Mesenteric fat pad (tissue), 1 donor: ENCODE measurements around the gene TAS2R43. TPM values are rescaled to one million over a fixed set of nuclear protein-coding genes. Genes with fewer than 3 reads are reported as not detected.
"Not testable (repeated sequence)": the region's sequence is repeated elsewhere in the genome, so short reads cannot be mapped to it uniquely, and the experiment has no call there.

Experiments used
- DNase-seq: peaks from one replicate; pipeline ENCODE4 v3.0.0-alpha.2; 2020; ENCODE audit warnings: low spot score
- long read RNA-seq: library from polyadenylated mRNA; unstranded; transcript quantifications from one replicate; pipeline ENCODE4 v2.0.0, GENCODE V29; 2020
- total RNA-seq: library from RNA; stranded (reverse); fragmentation: NEBNext Ultra II Directional; extraction: Animal tissue kit (Norgen Biotek cat#: 25700); gene quantifications from one replicate; pipeline ENCODE4 v1.2.1, GENCODE V29; 2021
- donor health status: DM: yes; HTN: yes; CAD: no.

Gene TAS2R43
- total RNA-seq = not detected
- long read RNA-seq = 0 reads

GRCh38 chr12:11092128-11092527 is at the start of gene TAS2R43:
TAS2R43 (minus strand) TSS chr12:11092313; CDS start chr12:11092229, 84 bp downstream.
- no peak for DNase-seq

- no peak for DNase-seq
Observed at GRCh38 chr12:11136075-11136474, 44.0 kb upstream of the TAS2R43 start.

GRCh38 chr12:11134305-11134704 is 42.2 kb upstream of the TAS2R43 start, which contains the start of gene TAS2R30:
TAS2R30 (minus strand) TSS chr12:11134644; CDS start chr12:11134244, 400 bp downstream.
- no peak for DNase-seq

- DNase-seq = no peak
Observed at GRCh38 chr12:11133816-11134215, 41.7 kb upstream of the TAS2R43 start.

- no peak for DNase-seq
Observed at GRCh38 chr12:11133162-11133561, 41.0 kb upstream of the TAS2R43 start.

GRCh38 chr12:11130999-11131398 is 38.9 kb upstream of the TAS2R43 start:
- no peak for DNase-seq

GRCh38 chr12:11130382-11130781 is 38.3 kb upstream of the TAS2R43 start:
- DNase-seq = no peak

- DNase-seq = not testable (repeated sequence)
Observed at GRCh38 chr12:11114130-11114529, 22.0 kb upstream of the TAS2R43 start.

- not testable (repeated sequence) for DNase-seq
Observed at GRCh38 chr12:11111213-11111612, 19.1 kb upstream of the TAS2R43 start.

- DNase-seq = peak; percentile 53
Observed at GRCh38 chr12:11108862-11109261, 16.7 kb upstream of the TAS2R43 start.

GRCh38 chr12:11107719-11108118 is 15.6 kb upstream of the TAS2R43 start:
- no peak for DNase-seq

GRCh38 chr12:11106288-11106687 is 14.2 kb upstream of the TAS2R43 start:
- DNase-seq = no peak

- no peak for DNase-seq
Observed at GRCh38 chr12:11105546-11105945, 13.4 kb upstream of the TAS2R43 start.

- DNase-seq = not testable (repeated sequence)
Observed at GRCh38 chr12:11094910-11095309, 2.8 kb upstream of the TAS2R43 start.

GRCh38 chr12:11089246-11089645 is 2.9 kb downstream of the TAS2R43 start:
- DNase-seq = no peak

- no peak for DNase-seq
Observed at GRCh38 chr12:11085419-11085818, 6.7 kb downstream of the TAS2R43 start.

GRCh38 chr12:11081987-11082386 is 10.1 kb downstream of the TAS2R43 start:
- no peak for DNase-seq

GRCh38 chr12:11078246-11078645 is 13.9 kb downstream of the TAS2R43 start:
- no peak for DNase-seq

GRCh38 chr12:11075642-11076041 is 16.5 kb downstream of the TAS2R43 start:
- DNase-seq = no peak

GRCh38 chr12:11071414-11071813 is 20.7 kb downstream of the TAS2R43 start:
- no peak for DNase-seq

GRCh38 chr12:11070999-11071398 is 21.1 kb downstream of the TAS2R43 start:
- no peak for DNase-seq

GRCh38 chr12:11069854-11070365 is 22.2 kb downstream of the TAS2R43 start:
- DNase-seq = no peak

- no peak for DNase-seq
Observed at GRCh38 chr12:11067514-11067913, 24.6 kb downstream of the TAS2R43 start.

GRCh38 chr12:11062194-11062593 is 29.9 kb downstream of the TAS2R43 start, which contains the start of gene TAS2R46:
TAS2R46 (minus strand) TSS chr12:11062294; CDS start chr12:11062294, 0 bp downstream.
- not testable (repeated sequence) for DNase-seq
